KMS-11 (cell line): Measurements from ENCODE around the gene NR1H2.
"Not testable (repeated sequence)": the region's sequence is repeated elsewhere in the genome, so short reads cannot be mapped to it uniquely, and the experiment has no call there.

Experiments used
- H2AFZ ChIP-seq: fragments of 200-600 bp; sonication (generic); 2 replicates; pipeline ENCODE4 v1.6.1; 2016; ENCODE audit warnings: antibody characterized with exemption, mixed run types, low read depth
- H3K27ac ChIP-seq: fragments of 200-600 bp; sonication (generic); 2 replicates; pipeline ENCODE4 v1.6.1; 2016; ENCODE audit warnings: mild to moderate bottlenecking, mixed run types
- H3K27me3 ChIP-seq: fragments of 200-600 bp; sonication (generic); 2 replicates; pipeline ENCODE4 v1.6.1; 2017; ENCODE audit warnings: mild to moderate bottlenecking, low read depth, mixed run types, moderate library complexity; ENCODE audit not compliant: insufficient read depth
- H3K36me3 ChIP-seq: fragments of 200-600 bp; sonication (generic); 2 replicates; pipeline ENCODE4 v1.6.1; 2017; ENCODE audit warnings: mild to moderate bottlenecking, mixed run types; ENCODE audit not compliant: insufficient read depth
- H3K4me1 ChIP-seq: fragments of 200-600 bp; sonication (generic); 2 replicates; pipeline ENCODE4 v1.6.1; 2016; ENCODE audit warnings: mild to moderate bottlenecking, low read depth, mixed run types; ENCODE audit not compliant: poor library complexity, severe bottlenecking
- H3K4me2 ChIP-seq: fragments of 200-600 bp; sonication (generic); 2 replicates; pipeline ENCODE4 v1.7.0; 2016; ENCODE audit warnings: mild to moderate bottlenecking, mixed run types
- H3K4me3 ChIP-seq: fragments of 200-600 bp; sonication (generic); IDR thresholded peaks from 2 replicates; pipeline ENCODE4 v1.6.1; 2017; ENCODE audit warnings: low read depth, low read length, mixed read lengths; ENCODE audit not compliant: insufficient read depth
- H3K79me2 ChIP-seq: fragments of 200-600 bp; sonication (generic); 2 replicates; pipeline ENCODE4 v1.6.1; 2016; ENCODE audit warnings: low read depth, mixed run types; ENCODE audit not compliant: insufficient read depth
- H3K9ac ChIP-seq: fragments of 200-600 bp; sonication (generic); 2 replicates; pipeline ENCODE4 v1.6.1; 2016; ENCODE audit warnings: mild to moderate bottlenecking, mixed run types
- H4K20me1 ChIP-seq: fragments of 200-600 bp; sonication (generic); 2 replicates; pipeline ENCODE4 v1.6.1; 2016; ENCODE audit warnings: mild to moderate bottlenecking, mixed run types; ENCODE audit not compliant: insufficient read depth
- CTCF ChIP-seq: fragments of 200-600 bp; sonication (generic); conservative IDR thresholded peaks from 2 replicates; pipeline ENCODE4 v1.6.1; 2017; ENCODE audit warnings: low read depth, mild to moderate bottlenecking, antibody characterized with exemption, low read length, moderate library complexity, mixed read lengths

Gene NR1H2

GRCh38 chr19:50328873-50329145 is 47.4 kb upstream of the NR1H2 start:
- Histone ChIP-seq H3K27ac (no peak overlapping the region), H4K20me1 (no peaks in the 10 kb centered on the region), H3K4me1 (no peaks in the 10 kb centered on the region), H2AFZ (no peak overlapping the region), H3K4me2 (no peak overlapping the region), H3K36me3 (no peaks in the 10 kb centered on the region), H3K9ac (no peak overlapping the region), H3K27me3 (peaks cover 33% of the 10 kb centered on the region), H3K79me2 (no peaks in the 10 kb centered on the region), H3K4me3 (no peak overlapping the region)
- no peak for TF ChIP-seq CTCF

DNA sequence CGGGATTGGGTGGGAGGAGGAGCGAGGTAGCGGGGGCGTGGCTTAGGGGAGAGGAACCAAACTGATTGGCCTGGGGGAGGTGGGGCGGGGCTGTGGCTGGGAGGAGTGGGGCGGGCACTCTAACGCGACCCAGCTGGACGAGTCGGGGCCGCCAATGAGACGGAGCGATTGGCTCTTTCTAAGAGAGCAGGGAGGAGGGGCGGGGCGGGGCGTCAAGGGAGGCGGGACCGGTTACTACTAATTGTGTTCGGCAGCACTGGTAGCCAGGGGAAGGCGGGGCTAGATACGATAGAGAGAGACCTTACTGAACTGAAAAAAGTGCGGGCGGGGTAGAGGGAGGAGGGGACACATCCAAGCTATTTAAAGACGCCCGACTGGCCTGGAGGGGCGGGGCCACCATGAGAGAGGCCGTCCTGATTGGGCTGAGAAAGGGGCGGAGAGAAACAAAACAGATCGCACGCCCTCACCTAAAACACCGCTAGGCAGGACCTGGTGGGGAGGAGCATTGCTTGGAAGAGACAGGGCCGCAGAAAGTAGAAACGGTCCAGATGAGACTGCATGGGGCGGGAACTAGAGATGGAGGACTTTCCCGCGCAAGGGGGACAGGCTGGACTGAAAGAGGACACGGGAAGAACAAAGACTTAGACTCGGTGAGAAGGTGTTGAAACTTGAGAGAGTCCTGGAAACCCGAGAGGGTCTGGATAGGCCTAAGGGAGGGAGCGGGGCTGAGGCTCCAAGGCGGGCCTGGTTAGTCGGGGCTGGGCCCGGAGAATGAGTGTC is 46.9 kb upstream of the NR1H2 start, which contains the start of gene KCNC3:
Gene KCNC3 (minus strand): TSS at position 232 of the 780 bp plus-strand sequence. CDS start 295 bp downstream, outside the sequence.
- Histone ChIP-seq H3K4me2 (no peak within 1 kb of the TSS), H3K27ac (no peak within 1 kb of the TSS), H4K20me1 (no peaks in the 10 kb centered on the region), H3K27me3 (peaks cover 32% of the 10 kb centered on the region), H3K36me3 (no peaks in the 10 kb centered on the region), H3K4me3 (no peak within 1 kb of the TSS), H3K79me2 (no peaks in the 10 kb centered on the region), H3K4me1 (no peaks in the 10 kb centered on the region), H2AFZ (no peak within 1 kb of the TSS), H3K9ac (no peak within 1 kb of the TSS)
- TF ChIP-seq CTCF: no peak

GRCh38 chr19:50329926-50330294 is 46.3 kb upstream of the NR1H2 start:
- H3K27me3 ChIP-seq: peaks cover 27% of the 10 kb centered on the region
- H2AFZ ChIP-seq, H3K79me2 ChIP-seq, H3K27ac ChIP-seq, H3K4me1 ChIP-seq, H3K4me2 ChIP-seq, H3K4me3 ChIP-seq, H4K20me1 ChIP-seq, H3K9ac ChIP-seq, H3K36me3 ChIP-seq: not testable (repeated sequence)

- Histone ChIP-seq H3K9ac (no peak overlapping the region), H3K4me2 (no peak overlapping the region), H4K20me1 (no peaks in the 10 kb centered on the region), H3K4me1 (no peaks in the 10 kb centered on the region), H3K4me3 (no peak overlapping the region), H3K79me2 (no peaks in the 10 kb centered on the region), H3K36me3 (no peaks in the 10 kb centered on the region), H3K27ac (no peak overlapping the region), H3K27me3 (peaks cover 27% of the 10 kb centered on the region), H2AFZ (no peak overlapping the region)
- TF ChIP-seq CTCF: no peak
These were observed 45.7 kb upstream of the NR1H2 start for GRCh38 chr19:50330365-50331078.
